HCT116 (cell line): Measurements from ENCODE around the gene KRT86. TPM values are rescaled to one million over a fixed set of nuclear protein-coding genes. Genes with fewer than 3 reads are reported as not detected.

Source experiments
- ATAC-seq: fragments of 200-7000 bp; cut with Tn5 transposase; 2 replicates; pipeline ENCODE4 v1.9.1; 2020; ENCODE audit warnings: mild to moderate bottlenecking, moderate library complexity
- BruUV-seq: library from RNA; stranded (reverse); fragments of 400-500 nt; replicated peaks from 2 replicates; lab custom pipeline; 2021; lab: Mats Ljungman, UMichigan
- CTCF ChIA-PET: fragments of 300-600 bp; sonication (Branson Sonifier 250); formaldehyde crosslinking; loops from one replicate; lab custom pipeline; 2021; ENCODE audit warnings: antibody characterized with exemption; lab: Charles Lee
- POLR2A ChIA-PET: fragments of 300-600, 350-600 bp; sonication (Branson Sonifier 250); formaldehyde crosslinking; loops from one replicate; lab custom pipeline; 2021; ENCODE audit warnings: antibody characterized with exemption; lab: Charles Lee
- RAD21 ChIA-PET, 2 experiments: fragments of 300-600 bp; sonication (Branson Sonifier 250); formaldehyde crosslinking; loops; one replicate each; lab custom pipeline; 2023; ENCODE audit warnings: low total read pairs in 2 of 2; ENCODE audit not compliant: uncharacterized antibody in 2 of 2, unreplicated experiment in 2 of 2, low non-redundant PET in 1 of 2; lab: Charles Lee
- DNase-seq: peaks from one replicate; pipeline ENCODE4 v3.0.0-alpha.2; 2010; ENCODE audit warnings: low read depth, low spot score
- H2AFZ ChIP-seq: fragments of 200-600 bp; shearing (Covaris generic), sonication (generic); 2 replicates; pipeline ENCODE4 v1.6.1; 2017; ENCODE audit warnings: low read depth, mixed run types, mixed read lengths, antibody characterized with exemption, low read length; ENCODE audit not compliant: poor library complexity, severe bottlenecking
- H3K27ac ChIP-seq: 2 replicates; pipeline ENCODE4 v1.5.1; 2012; ENCODE audit warnings: low read depth, low read length
- H3K27me3 ChIP-seq: fragments of 200-600 bp; sonication (generic); 2 replicates; pipeline ENCODE4 v1.6.1; 2016; ENCODE audit warnings: mixed run types, low read length, mixed read lengths; ENCODE audit not compliant: insufficient read depth
- H3K36me3 ChIP-seq, 2 experiments: fragments of 200-500 bp in 1 of 2; fragments of 200-600 bp in 1 of 2; sonication (Bioruptor generic) in 1 of 2; sonication (generic) in 1 of 2; 2 replicates each; pipeline versions ENCODE4 v1.5.1 to v1.6.1; 2014 to 2016; ENCODE audit warnings: low read length in 2 of 2, inconsistent platforms in 1 of 2, mixed read lengths in 1 of 2, mixed run types in 1 of 2; ENCODE audit not compliant: insufficient read depth in 2 of 2, control insufficient read depth in 1 of 2
- H3K4me1 ChIP-seq, 2 experiments: fragments of 200-600 bp in 1 of 2; sonication (generic) in 1 of 2; 2 replicates each; pipeline versions ENCODE4 v1.5.1 to v1.6.1; 2012 to 2017; ENCODE audit warnings: low read length in 2 of 2, inconsistent platforms in 1 of 2, mild to moderate bottlenecking in 1 of 2, mixed read lengths in 1 of 2, mixed run types in 1 of 2, moderate library complexity in 1 of 2; ENCODE audit not compliant: insufficient read depth in 2 of 2, control insufficient read depth in 1 of 2
- H3K4me2 ChIP-seq: fragments of 200-600 bp; sonication (generic); 2 replicates; pipeline ENCODE4 v1.6.1; 2017; ENCODE audit warnings: mixed run types, low read length, mixed read lengths
- H3K4me3 ChIP-seq, 2 experiments: fragments of 200-600 bp in 1 of 2; sonication (generic) in 1 of 2; replicated peaks in 1 of 2; 2 replicates each; pipeline ENCODE4 v1.5.1; 2011 to 2016; ENCODE audit warnings: low read length in 2 of 2, control low read depth in 1 of 2, low read depth in 1 of 2, mild to moderate bottlenecking in 1 of 2, mixed read lengths in 1 of 2, mixed run types in 1 of 2
- H3K79me2 ChIP-seq: fragments of 200-600 bp; sonication (generic); 2 replicates; pipeline ENCODE4 v1.6.1; 2017; ENCODE audit warnings: mild to moderate bottlenecking, mixed run types, low read length, moderate library complexity, mixed read lengths; ENCODE audit not compliant: insufficient read depth
- H3K9ac ChIP-seq: fragments of 200-600 bp; sonication (generic); 2 replicates; pipeline ENCODE4 v1.6.1; 2016; ENCODE audit warnings: low read length, mixed read lengths
- H3K9me2 ChIP-seq: fragments of 200-600 bp; sonication (generic), shearing (Covaris generic); 2 replicates; pipeline ENCODE4 v1.6.1; 2017; ENCODE audit warnings: mixed run types, mild to moderate bottlenecking, moderate library complexity; ENCODE audit not compliant: insufficient read depth
- H3K9me3 ChIP-seq, 2 experiments: fragments of 200-500 bp in 1 of 2; fragments of 200-600 bp in 1 of 2; sonication (Bioruptor generic) in 1 of 2; sonication (generic) in 1 of 2; 2 replicates each; pipeline ENCODE4 v1.6.1; 2014 to 2017; ENCODE audit warnings: low read length in 2 of 2, mixed read lengths in 2 of 2, inconsistent platforms in 1 of 2, low read depth in 1 of 2, mild to moderate bottlenecking in 1 of 2, mixed run types in 1 of 2, moderate library complexity in 1 of 2; ENCODE audit not compliant: control insufficient read depth in 1 of 2, insufficient read depth in 1 of 2
- H4K20me1 ChIP-seq: fragments of 200-600 bp; sonication (generic), shearing (Covaris generic); 2 replicates; pipeline ENCODE4 v1.6.1; 2017; ENCODE audit warnings: mixed run types, mild to moderate bottlenecking, moderate library complexity; ENCODE audit not compliant: insufficient read depth
- POLR2AphosphoS5 ChIP-seq: IDR thresholded peaks from 2 replicates; pipeline ENCODE4 v1.6.1; 2011; ENCODE audit warnings: mild to moderate bottlenecking, low read depth, low read length, moderate library complexity
- SP1 ChIP-seq: IDR thresholded peaks from 2 replicates; pipeline ENCODE4 v1.6.1; 2012; ENCODE audit warnings: low read depth
- ZNF274 ChIP-seq: fragments of 200-500 bp; sonication (Bioruptor generic); IDR thresholded peaks from 2 replicates; pipeline ENCODE4 v1.6.1; 2014; ENCODE audit warnings: mild to moderate bottlenecking, low read depth, low read length, inconsistent platforms
- intact Hi-C: fragments of 100-400 bp; cut with micrococcal nuclease; formaldehyde crosslinking; loops from 2 replicates; pipeline ENCODE4 v1.10.0; 2022
- total RNA-seq: library from RNA; stranded (reverse); gene quantifications from one replicate; pipeline ENCODE4 v1.2.1, GENCODE V29; 2021; ENCODE audit not compliant: unreplicated experiment
- TF ChIP-seq, protein P1 (sequence below), 3 experiments: fragments of 200-600 bp in 1 of 3; sonication (generic) in 1 of 3; IDR thresholded peaks in 2 of 3; conservative IDR thresholded peaks in 1 of 3; 2 replicates each; pipeline ENCODE4 v1.5.1; 2012 to 2017; ENCODE audit warnings: low read depth in 2 of 3, low read length in 2 of 3, antibody characterized with exemption in 1 of 3, borderline replicate concordance in 1 of 3, control low read depth in 1 of 3, mild to moderate bottlenecking in 1 of 3, mixed read lengths in 1 of 3, mixed run types in 1 of 3, moderate library complexity in 1 of 3; ENCODE audit not compliant: insufficient read depth in 1 of 3

The KRT86 gene
- total RNA-seq, 1 experiment from 2014 or later = 1.5 TPM

- RAD21 ChIA-PET = interaction anchor here (0.6 to 1.8 kb wide), 7 partner anchors 35 to 1495 kb away, joined by 3 to 9 read pairs (median 3); no protein-coding TSS in a partner anchor
- intact Hi-C loops = no loop called here
These were observed 4.4 kb downstream of the KRT86 start for GRCh38 chr12:52278575-52279421.

More at GRCh38 chr12:52278575-52279421, 4.4 kb downstream of the KRT86 start:
- H3K9ac ChIP-seq = peak overlapping the region; percentile 69
- no peaks in the 10 kb centered on the region for H3K27me3 ChIP-seq
- H3K4me3 ChIP-seq = peak overlapping the region; percentile 34 to 50
- no peaks in the 10 kb centered on the region for H4K20me1 ChIP-seq
- peaks cover 41 to 65% of the 10 kb centered on the region in 2 experiments for H3K4me1 ChIP-seq
- H3K27ac ChIP-seq = peak overlapping the region; percentile 73
- H3K9me3 ChIP-seq = no peaks in the 10 kb centered on the region
- POLR2A ChIA-PET = interaction anchor here (0.5 to 6.1 kb wide), 22 partner anchors 8 to 900 kb away, joined by 3 to 41 read pairs (median 6); partner anchors contain the start of gene KRT80
- BruUV-seq = no TSS peak
- DNase-seq = peak; percentile 57
- H3K9me2 ChIP-seq = no peaks in the 10 kb centered on the region
- CTCF ChIA-PET = interaction anchor here (0.5 to 5.1 kb wide), 40 partner anchors 8 to 592 kb away, joined by 3 to 35 read pairs (median 6); partner anchors contain the start of gene KRT80
- TF ChIP-seq POLR2AphosphoS5 = peak; percentile 55; the same call in 1 of the 2 replicates
- no peak for TF ChIP-seq SP1
- TF ChIP-seq ZNF274 = no peak
- TF ChIP-seq, protein P1, sequence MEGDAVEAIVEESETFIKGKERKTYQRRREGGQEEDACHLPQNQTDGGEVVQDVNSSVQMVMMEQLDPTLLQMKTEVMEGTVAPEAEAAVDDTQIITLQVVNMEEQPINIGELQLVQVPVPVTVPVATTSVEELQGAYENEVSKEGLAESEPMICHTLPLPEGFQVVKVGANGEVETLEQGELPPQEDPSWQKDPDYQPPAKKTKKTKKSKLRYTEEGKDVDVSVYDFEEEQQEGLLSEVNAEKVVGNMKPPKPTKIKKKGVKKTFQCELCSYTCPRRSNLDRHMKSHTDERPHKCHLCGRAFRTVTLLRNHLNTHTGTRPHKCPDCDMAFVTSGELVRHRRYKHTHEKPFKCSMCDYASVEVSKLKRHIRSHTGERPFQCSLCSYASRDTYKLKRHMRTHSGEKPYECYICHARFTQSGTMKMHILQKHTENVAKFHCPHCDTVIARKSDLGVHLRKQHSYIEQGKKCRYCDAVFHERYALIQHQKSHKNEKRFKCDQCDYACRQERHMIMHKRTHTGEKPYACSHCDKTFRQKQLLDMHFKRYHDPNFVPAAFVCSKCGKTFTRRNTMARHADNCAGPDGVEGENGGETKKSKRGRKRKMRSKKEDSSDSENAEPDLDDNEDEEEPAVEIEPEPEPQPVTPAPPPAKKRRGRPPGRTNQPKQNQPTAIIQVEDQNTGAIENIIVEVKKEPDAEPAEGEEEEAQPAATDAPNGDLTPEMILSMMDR (IDR thresholded peaks at IDR 0.05 in 2 of 3, conservative IDR thresholded peaks at IDR 0.05 in 1 of 3; ENCODE audit: borderline replicate concordance in 1 of 3, insufficient read depth in 1 of 3, low read depth in 2 of 3, low read length in 2 of 3) = peak in 2 of 3 experiments; percentile 96 to 99; a peak in 4 of 6 replicates
- TF ChIP-seq, all 23 proteins: peak for 2
- ATAC-seq = peak; percentile 81
- Histone ChIP-seq H3K36me3 (no peaks in the 10 kb centered on the region), H3K4me2 (peak overlapping the region; percentile 88), H2AFZ (peak overlapping the region; percentile 75), H3K79me2 (no peaks in the 10 kb centered on the region)
